ENCODE data around the gene DDX17.

DNA sequence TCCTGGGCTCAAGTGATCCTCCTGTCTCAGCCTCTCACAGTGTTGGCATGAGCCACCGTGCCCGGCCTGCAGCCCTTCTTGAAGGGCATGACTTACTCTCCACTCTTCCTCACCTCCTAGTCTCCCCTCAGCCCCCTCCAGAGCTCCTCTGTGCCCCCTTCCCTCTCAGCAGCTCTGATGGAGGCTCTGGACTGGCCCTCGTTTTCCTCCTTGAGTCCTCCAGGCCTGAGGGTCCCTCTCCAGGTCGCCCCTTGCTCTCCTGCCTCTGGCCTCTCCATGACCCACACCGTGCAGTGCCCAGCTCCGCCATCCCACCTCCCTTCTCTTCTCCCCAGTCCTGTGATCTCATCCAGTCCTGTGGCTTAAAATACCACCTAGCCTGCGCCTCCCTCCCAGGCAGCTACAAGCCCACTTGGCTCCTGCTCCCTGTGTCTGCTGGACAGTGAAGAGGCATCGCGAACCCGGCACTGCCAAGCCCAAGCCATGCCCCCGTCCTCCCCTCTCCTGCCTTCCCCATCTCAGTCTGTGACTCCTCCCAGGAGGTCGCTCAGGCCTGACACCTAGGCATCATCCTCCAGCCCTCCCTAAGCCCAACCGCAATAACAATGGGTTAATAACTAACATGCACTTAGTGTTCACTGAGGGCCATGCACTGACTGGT, 63.0 kb downstream of the DDX17 start:
- no peak for TF ChIP-seq POLR2A (IDR thresholded peaks at IDR 0.05; ENCODE audit: low read depth, low read length)
- TF ChIP-seq POLR2AphosphoS5 (IDR thresholded peaks at IDR 0.05; ENCODE audit: low read depth, low read length): no peak
- no peak for TF ChIP-seq TAF1 (IDR thresholded peaks at IDR 0.05; ENCODE audit: low read depth, low read length)
